Calu3 (cell line): ENCODE data around the gene DLL3. TPM values are rescaled to one million over a fixed set of nuclear protein-coding genes. Genes with fewer than 3 reads are reported as not detected.

Source experiments
- BruUV-seq: library from RNA; stranded (reverse); fragments of 400-500 nt; replicated peaks from 2 replicates; lab custom pipeline; 2021; lab: Mats Ljungman, UMichigan
- CTCF ChIA-PET: fragments of 300-600 bp; sonication (Branson Sonifier 250); formaldehyde crosslinking; loops from one replicate; lab custom pipeline; 2022; ENCODE audit warnings: antibody characterized with exemption; lab: Charles Lee
- DNase-seq: peaks from one replicate; pipeline ENCODE4 v3.0.0; 2022
- H3K27ac Mint-ChIP-seq: one replicate; pipeline ENCODE4 v1.8.0; 2022; ENCODE audit warnings: mixed read lengths; ENCODE audit not compliant: unreplicated experiment
- H3K27me3 Mint-ChIP-seq: one replicate; pipeline ENCODE4 v1.8.0; 2022; ENCODE audit warnings: mixed read lengths; ENCODE audit not compliant: unreplicated experiment
- H3K36me3 Mint-ChIP-seq: one replicate; pipeline ENCODE4 v1.8.0; 2022; ENCODE audit warnings: mild to moderate bottlenecking, moderate library complexity, mixed read lengths; ENCODE audit not compliant: insufficient read depth, unreplicated experiment
- H3K4me1 Mint-ChIP-seq: one replicate; pipeline ENCODE4 v1.8.0; 2022; ENCODE audit warnings: mild to moderate bottlenecking, low read depth, mixed read lengths; ENCODE audit not compliant: unreplicated experiment
- H3K4me3 Mint-ChIP-seq: one replicate; pipeline ENCODE4 v1.8.0; 2022; ENCODE audit warnings: mild to moderate bottlenecking, low read depth, moderate library complexity, mixed read lengths; ENCODE audit not compliant: unreplicated experiment
- H3K9me3 Mint-ChIP-seq: one replicate; pipeline ENCODE4 v1.8.0; 2022; ENCODE audit warnings: low read depth, mixed read lengths; ENCODE audit not compliant: unreplicated experiment
- intact Hi-C: fragments of 100-400 bp; cut with micrococcal nuclease; formaldehyde crosslinking; loops from one replicate; pipeline ENCODE4 v1.10.0; 2022; ENCODE audit not compliant: unreplicated experiment
- total RNA-seq: library from RNA; stranded (reverse); gene quantifications from 2 replicates; pipeline ENCODE4 v1.2.3, GENCODE V29; 2022
- TF ChIP-seq, protein P1 (sequence below): fragments of 200-600 bp; IDR thresholded peaks from one replicate; pipeline ENCODE4 v1.8.0; 2022; ENCODE audit warnings: antibody characterized with exemption; ENCODE audit not compliant: unreplicated experiment

The DLL3 gene
- total RNA-seq, 1 experiment from 2014 or later, result 0.19 TPM

DNA sequence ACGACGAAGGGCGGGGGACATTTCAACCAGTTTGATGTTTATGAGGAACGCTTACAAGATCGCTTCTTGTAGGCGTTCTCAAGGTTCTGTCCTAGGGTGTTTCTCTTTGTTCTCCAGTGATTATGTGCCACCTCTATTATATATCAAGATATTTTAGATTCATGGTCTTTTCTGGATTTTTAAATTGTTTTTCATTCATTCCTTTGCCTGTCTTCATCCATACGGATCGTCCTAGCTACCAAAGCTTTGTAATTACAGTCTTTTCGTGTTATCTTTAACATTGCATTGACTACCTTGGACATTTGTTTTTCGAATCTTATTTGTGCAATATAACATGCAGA lies 41.6 kb downstream of the DLL3 start:
- intact Hi-C loops, result no loop called here
- Mint-ChIP-seq H3K4me1 (peaks cover 28% of the 10 kb centered on the region), H3K36me3 (peaks cover 28% of the 10 kb centered on the region), H3K27ac (peak overlapping the region; percentile 84), H3K4me3 (peak overlapping the region; percentile 84), H3K27me3 (peaks cover 49% of the 10 kb centered on the region), H3K9me3 (no peaks in the 10 kb centered on the region)
- no peak for DNase-seq
- no TSS peak for BruUV-seq
- TF ChIP-seq, protein P1, sequence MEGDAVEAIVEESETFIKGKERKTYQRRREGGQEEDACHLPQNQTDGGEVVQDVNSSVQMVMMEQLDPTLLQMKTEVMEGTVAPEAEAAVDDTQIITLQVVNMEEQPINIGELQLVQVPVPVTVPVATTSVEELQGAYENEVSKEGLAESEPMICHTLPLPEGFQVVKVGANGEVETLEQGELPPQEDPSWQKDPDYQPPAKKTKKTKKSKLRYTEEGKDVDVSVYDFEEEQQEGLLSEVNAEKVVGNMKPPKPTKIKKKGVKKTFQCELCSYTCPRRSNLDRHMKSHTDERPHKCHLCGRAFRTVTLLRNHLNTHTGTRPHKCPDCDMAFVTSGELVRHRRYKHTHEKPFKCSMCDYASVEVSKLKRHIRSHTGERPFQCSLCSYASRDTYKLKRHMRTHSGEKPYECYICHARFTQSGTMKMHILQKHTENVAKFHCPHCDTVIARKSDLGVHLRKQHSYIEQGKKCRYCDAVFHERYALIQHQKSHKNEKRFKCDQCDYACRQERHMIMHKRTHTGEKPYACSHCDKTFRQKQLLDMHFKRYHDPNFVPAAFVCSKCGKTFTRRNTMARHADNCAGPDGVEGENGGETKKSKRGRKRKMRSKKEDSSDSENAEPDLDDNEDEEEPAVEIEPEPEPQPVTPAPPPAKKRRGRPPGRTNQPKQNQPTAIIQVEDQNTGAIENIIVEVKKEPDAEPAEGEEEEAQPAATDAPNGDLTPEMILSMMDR, result no peak
- CTCF ChIA-PET, result interaction anchor here (0.6 to 1.8 kb wide), 2 partner anchors 42 to 102 kb away, joined by 3 to 4 read pairs; no protein-coding TSS in a partner anchor

DNA sequence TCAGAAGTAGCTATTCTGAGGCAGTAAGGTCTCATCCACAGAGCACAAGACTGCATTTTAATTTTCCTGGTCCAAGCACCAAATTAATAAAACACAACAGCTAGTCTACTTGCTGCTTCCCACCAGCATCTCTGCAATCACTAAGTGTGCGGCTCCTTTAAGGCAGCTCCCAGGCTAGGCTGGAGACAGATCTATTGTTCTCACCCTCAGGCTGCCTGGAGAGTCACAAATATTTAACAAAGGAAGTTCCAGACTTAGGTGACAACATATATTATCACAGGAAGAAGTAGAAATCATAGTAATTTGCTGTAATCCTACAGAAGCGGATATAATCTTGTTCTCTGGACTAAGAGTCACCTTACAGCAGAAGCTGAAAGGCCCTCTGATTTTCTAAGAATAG lies 43.5 kb downstream of the DLL3 start:
- Mint-ChIP-seq H3K27me3 (peaks cover 65% of the 10 kb centered on the region), H3K4me3 (no peak overlapping the region), H3K9me3 (no peaks in the 10 kb centered on the region), H3K4me1 (peaks cover 28% of the 10 kb centered on the region), H3K27ac (no peak overlapping the region), H3K36me3 (peaks cover 28% of the 10 kb centered on the region)
- TF ChIP-seq, protein P1, result no peak
- no peak for DNase-seq
- BruUV-seq, result no TSS peak
- intact Hi-C loops, result no loop called here
- CTCF ChIA-PET, result no interaction called here

DNA sequence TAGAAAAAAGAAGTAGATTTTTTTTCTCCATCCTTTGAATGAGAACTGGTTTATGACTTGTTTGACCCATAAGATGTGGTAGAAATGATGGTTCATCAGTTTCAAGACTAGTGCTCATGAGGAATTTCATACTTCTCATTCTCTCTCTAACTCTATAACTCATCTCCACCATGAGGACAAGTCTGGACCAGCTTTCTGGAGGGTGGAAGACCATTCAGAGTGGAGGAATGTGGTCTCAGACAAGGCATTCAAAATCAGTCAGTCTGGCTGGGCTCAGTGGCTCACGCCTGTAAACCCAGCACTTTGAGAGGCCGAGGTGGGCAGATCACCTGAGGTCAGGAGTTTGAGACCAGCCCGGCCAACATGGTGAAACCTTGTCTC lies 44.7 kb downstream of the DLL3 start:
- no TSS peak for BruUV-seq
- CTCF ChIA-PET, result no interaction called here
- DNase-seq, result no peak

DNA sequence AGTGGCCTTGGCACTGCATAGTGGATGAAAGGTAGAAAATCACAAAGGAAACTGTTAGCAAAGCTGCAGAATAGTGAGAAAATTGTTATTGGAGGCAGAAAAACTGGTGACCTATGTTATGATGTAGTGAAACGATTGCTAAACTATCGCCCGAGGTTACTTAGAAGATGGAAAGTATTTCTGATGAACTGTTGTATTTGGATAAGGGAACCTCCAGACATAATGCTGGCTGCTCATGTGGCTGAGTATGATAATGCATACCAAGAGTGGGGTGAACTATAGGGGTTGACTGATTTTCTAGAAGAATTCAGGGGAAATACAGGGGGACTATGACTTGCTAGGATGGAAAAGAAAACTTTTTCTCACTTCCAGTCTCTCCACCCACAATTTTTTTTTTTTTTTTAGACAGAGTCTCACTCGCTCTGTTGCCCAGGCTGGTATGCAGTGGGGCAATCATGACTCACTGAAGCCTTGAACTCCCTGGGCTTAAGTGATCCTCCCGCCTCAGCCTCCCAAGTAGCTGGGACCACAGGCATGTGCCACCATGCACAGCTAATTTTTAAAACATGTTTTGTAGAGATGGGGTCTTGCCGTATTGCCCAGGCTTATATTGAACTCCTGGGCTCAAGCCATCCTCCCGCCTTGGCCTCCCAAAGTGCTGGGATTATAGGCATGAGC lies 45.6 kb downstream of the DLL3 start:
- no peak for DNase-seq
- Mint-ChIP-seq H3K27me3 (peaks cover 72% of the 10 kb centered on the region), H3K9me3 (no peaks in the 10 kb centered on the region), H3K36me3 (peaks cover 15% of the 10 kb centered on the region), H3K27ac (no peak overlapping the region), H3K4me3 (no peak overlapping the region), H3K4me1 (peaks cover 17% of the 10 kb centered on the region)
- intact Hi-C loops, result no loop called here
- CTCF ChIA-PET, result no interaction called here
- TF ChIP-seq, protein P1, result no peak
- BruUV-seq, result no TSS peak

More for the DNA sequence above, 44.7 kb downstream of the DLL3 start:
- no peak overlapping the region for H3K4me3 Mint-ChIP-seq
- TF ChIP-seq, protein P1, result no peak
- no peaks in the 10 kb centered on the region for H3K9me3 Mint-ChIP-seq
- H3K36me3 Mint-ChIP-seq, result peaks cover 19% of the 10 kb centered on the region
- intact Hi-C loops, result no loop called here
- peaks cover 21% of the 10 kb centered on the region for H3K4me1 Mint-ChIP-seq
- H3K27me3 Mint-ChIP-seq, result peaks cover 72% of the 10 kb centered on the region
- no peak overlapping the region for H3K27ac Mint-ChIP-seq
